ENCODE results near the gene CTSD. TPM values are rescaled to one million over a fixed set of nuclear protein-coding genes. Genes with fewer than 3 reads are reported as not detected.

CTSD gene
- total RNA-seq, 1 donor from 2014 or later = 224 TPM

GRCh38 chr11:1754376-1755150, 9.2 kb downstream of the CTSD start:
- peaks cover 15% of the 10 kb centered on the region for H3K27me3 Mint-ChIP-seq (ENCODE audit: unreplicated experiment)
- peaks cover 15% of the 10 kb centered on the region for H3K4me1 Mint-ChIP-seq (ENCODE audit: unreplicated experiment)
- H3K4me3 Mint-ChIP-seq (ENCODE audit: unreplicated experiment) = no peak overlapping the region
- no peak for DNase-seq (ENCODE audit: low spot score)
- no peaks in the 10 kb centered on the region for H3K9me3 Mint-ChIP-seq (ENCODE audit: unreplicated experiment)
- no peak for TF ChIP-seq CTCF (IDR thresholded peaks at IDR 0.05; ENCODE audit: unreplicated experiment)
- H3K36me3 Mint-ChIP-seq (ENCODE audit: low read depth, unreplicated experiment) = no peaks in the 10 kb centered on the region
- no peak overlapping the region for H3K27ac Mint-ChIP-seq (ENCODE audit: unreplicated experiment)

- H3K27me3 Mint-ChIP-seq (ENCODE audit: unreplicated experiment) = peaks cover 15% of the 10 kb centered on the region
- no peak for DNase-seq (ENCODE audit: low spot score)
- H3K36me3 Mint-ChIP-seq (ENCODE audit: low read depth, unreplicated experiment) = no peaks in the 10 kb centered on the region
- no peak overlapping the region for H3K4me3 Mint-ChIP-seq (ENCODE audit: unreplicated experiment)
- no peak for TF ChIP-seq CTCF (IDR thresholded peaks at IDR 0.05; ENCODE audit: unreplicated experiment)
- no peak overlapping the region for H3K27ac Mint-ChIP-seq (ENCODE audit: unreplicated experiment)
- H3K9me3 Mint-ChIP-seq (ENCODE audit: unreplicated experiment) = no peaks in the 10 kb centered on the region
- H3K4me1 Mint-ChIP-seq (ENCODE audit: unreplicated experiment) = peaks cover 17% of the 10 kb centered on the region
Measured at GRCh38 chr11:1753929-1754305, 9.8 kb downstream of the CTSD start.

- H3K36me3 Mint-ChIP-seq (ENCODE audit: low read depth, unreplicated experiment) = no peaks in the 10 kb centered on the region
- H3K27ac Mint-ChIP-seq (ENCODE audit: unreplicated experiment) = no peak overlapping the region
- no peak for DNase-seq (ENCODE audit: low spot score)
- no peaks in the 10 kb centered on the region for H3K9me3 Mint-ChIP-seq (ENCODE audit: unreplicated experiment)
- H3K27me3 Mint-ChIP-seq (ENCODE audit: unreplicated experiment) = peaks cover 17% of the 10 kb centered on the region
- no peak for TF ChIP-seq CTCF (IDR thresholded peaks at IDR 0.05; ENCODE audit: unreplicated experiment)
- no peak overlapping the region for H3K4me3 Mint-ChIP-seq (ENCODE audit: unreplicated experiment)
- H3K4me1 Mint-ChIP-seq (ENCODE audit: unreplicated experiment) = peaks cover 17% of the 10 kb centered on the region
Measured at GRCh38 chr11:1753229-1753928, 10.3 kb downstream of the CTSD start.

- peaks cover 18% of the 10 kb centered on the region for H3K27me3 Mint-ChIP-seq (ENCODE audit: unreplicated experiment)
- peaks cover 17% of the 10 kb centered on the region for H3K4me1 Mint-ChIP-seq (ENCODE audit: unreplicated experiment)
- TF ChIP-seq CTCF (IDR thresholded peaks at IDR 0.05; ENCODE audit: unreplicated experiment) = no peak
- H3K9me3 Mint-ChIP-seq (ENCODE audit: unreplicated experiment) = no peaks in the 10 kb centered on the region
- DNase-seq (ENCODE audit: low spot score) = no peak
- no peak overlapping the region for H3K4me3 Mint-ChIP-seq (ENCODE audit: unreplicated experiment)
- H3K36me3 Mint-ChIP-seq (ENCODE audit: low read depth, unreplicated experiment) = no peaks in the 10 kb centered on the region
- no peak overlapping the region for H3K27ac Mint-ChIP-seq (ENCODE audit: unreplicated experiment)
Measured at GRCh38 chr11:1752907-1753228, 10.9 kb downstream of the CTSD start.
